Measurements from ENCODE around the gene DLG2.

DLG2 gene

GRCh38 chr11:84194696-84195095 is 1432.4 kb downstream of the DLG2 start:
- no peak for DNase-seq (ENCODE audit: low read depth)

GRCh38 chr11:84193706-84194105 is 1433.4 kb downstream of the DLG2 start:
- DNase-seq (ENCODE audit: low read depth): no peak

GRCh38 chr11:84188521-84188920 is 1438.6 kb downstream of the DLG2 start:
- no peak for DNase-seq (ENCODE audit: low read depth)

- no peak for DNase-seq (ENCODE audit: low read depth)
Observed at GRCh38 chr11:84173078-84173477, 1454.1 kb downstream of the DLG2 start.

GRCh38 chr11:84165139-84165538 is 1462.0 kb downstream of the DLG2 start:
- no peak for DNase-seq (ENCODE audit: low read depth)

GRCh38 chr11:84164728-84165127 is 1462.4 kb downstream of the DLG2 start:
- DNase-seq (ENCODE audit: low read depth): no peak

- no peak for DNase-seq (ENCODE audit: low read depth)
Observed at GRCh38 chr11:84163116-84163515, 1464.0 kb downstream of the DLG2 start.

- no peak for DNase-seq (ENCODE audit: low read depth)
Observed at GRCh38 chr11:84157639-84158038, 1469.5 kb downstream of the DLG2 start.

GRCh38 chr11:84146826-84147225 is 1480.3 kb downstream of the DLG2 start:
- DNase-seq (ENCODE audit: low read depth): no peak

GRCh38 chr11:84145616-84146185 is 1481.4 kb downstream of the DLG2 start:
- DNase-seq (ENCODE audit: low read depth): no peak

- DNase-seq (ENCODE audit: low read depth): no peak
Observed at GRCh38 chr11:84144531-84144930, 1482.6 kb downstream of the DLG2 start.

GRCh38 chr11:84142411-84142810 is 1484.7 kb downstream of the DLG2 start:
- DNase-seq (ENCODE audit: low read depth): no peak

GRCh38 chr11:84140386-84141169 is 1486.6 kb downstream of the DLG2 start:
- DNase-seq (ENCODE audit: low read depth): no peak

GRCh38 chr11:84137960-84138359 is 1489.2 kb downstream of the DLG2 start:
- DNase-seq (ENCODE audit: low read depth): no peak

- DNase-seq (ENCODE audit: low read depth): no peak
Observed at GRCh38 chr11:84137505-84137904, 1489.6 kb downstream of the DLG2 start.

GRCh38 chr11:84136926-84137325 is 1490.2 kb downstream of the DLG2 start:
- no peak for DNase-seq (ENCODE audit: low read depth)

- no peak for DNase-seq (ENCODE audit: low read depth)
Observed at GRCh38 chr11:84130646-84131427, 1496.3 kb downstream of the DLG2 start.

GRCh38 chr11:84129961-84130576 is 1497.1 kb downstream of the DLG2 start:
- DNase-seq (ENCODE audit: low read depth): no peak

GRCh38 chr11:84128840-84129239 is 1498.3 kb downstream of the DLG2 start:
- DNase-seq (ENCODE audit: low read depth): no peak

- DNase-seq (ENCODE audit: low read depth): no peak
Observed at GRCh38 chr11:84117394-84117793, 1509.8 kb downstream of the DLG2 start.

- DNase-seq (ENCODE audit: low read depth): no peak
Observed at GRCh38 chr11:84106541-84106940, 1520.6 kb downstream of the DLG2 start.

GRCh38 chr11:84105148-84105547 is 1522.0 kb downstream of the DLG2 start:
- no peak for DNase-seq (ENCODE audit: low read depth)

GRCh38 chr11:84103096-84103495 is 1524.0 kb downstream of the DLG2 start:
- no peak for DNase-seq (ENCODE audit: low read depth)
